Measurements from ENCODE around the gene COL18A1. TPM values are rescaled to one million over a fixed set of nuclear protein-coding genes. Genes with fewer than 3 reads are reported as not detected.
A peak's percentile ranks its signal among the peaks of the same experiment; 100 is the strongest.

COL18A1 gene
- total RNA-seq, 2 experiments from 2014 or later, result 8.0 to 8.8 TPM

GRCh38 chr21:45406801-45407628 lies 2.0 kb downstream of the COL18A1 start:
- Mint-ChIP-seq H3K27ac (no peak overlapping the region), H3K9me3 (ENCODE audit: low read depth) (peaks cover under 1% of the 10 kb centered on the region), H3K4me1 (peaks cover 13% of the 10 kb centered on the region), H3K27me3 (peaks cover 30% of the 10 kb centered on the region), H3K36me3 (ENCODE audit: low read depth) (no peaks in the 10 kb centered on the region), H3K4me3 (peak overlapping the region; percentile 52)
- no peak for ATAC-seq
- DNase-seq, result no peak
- CTCF ChIA-PET, result interaction anchor here (0.6 to 1.0 kb wide), 4 partner anchors 16 to 423 kb away, joined by 3 to 5 read pairs (median 3); no protein-coding TSS in a partner anchor
- intact Hi-C loops (cut with DNase I, micrococcal nuclease), result loop anchor here in 1 of 2 experiments (2.0 to 5.0 kb wide), 2 partner anchors 42 to 185 kb away; no protein-coding TSS in a partner anchor
- POLR2A ChIA-PET, result interaction anchor here (0.7 to 0.8 kb wide), 3 partner anchors 76 to 353 kb away, joined by 3 to 6 read pairs (median 4); no protein-coding TSS in a partner anchor

- H3K36me3 Mint-ChIP-seq (ENCODE audit: low read depth), result no peaks in the 10 kb centered on the region
- POLR2A ChIA-PET, result no interaction called here
- intact Hi-C loops (cut with DNase I, micrococcal nuclease), result loop anchor here in 1 of 2 experiments (2.0 to 5.0 kb wide), 2 partner anchors 43 to 185 kb away; no protein-coding TSS in a partner anchor
- ATAC-seq (no peak), DNase-seq (no peak)
- H3K4me1 Mint-ChIP-seq, result peaks cover 13% of the 10 kb centered on the region
- no peaks in the 10 kb centered on the region for H3K9me3 Mint-ChIP-seq (ENCODE audit: low read depth)
- H3K27me3 Mint-ChIP-seq, result peaks cover 29% of the 10 kb centered on the region
- CTCF ChIA-PET, result interaction anchor here (0.6 kb wide), 1 partner anchor 171 kb away, joined by 3 read pairs; no protein-coding TSS in a partner anchor
- H3K27ac Mint-ChIP-seq, result no peak overlapping the region
- H3K4me3 Mint-ChIP-seq, result no peak overlapping the region
These were observed 2.8 kb downstream of the COL18A1 start for GRCh38 chr21:45407629-45408247.

GRCh38 chr21:45408271-45408791 lies 3.4 kb downstream of the COL18A1 start:
- POLR2A ChIA-PET, result no interaction called here
- no peak overlapping the region for H3K27ac Mint-ChIP-seq
- no peaks in the 10 kb centered on the region for H3K9me3 Mint-ChIP-seq (ENCODE audit: low read depth)
- H3K27me3 Mint-ChIP-seq, result peaks cover 26% of the 10 kb centered on the region
- no peaks in the 10 kb centered on the region for H3K36me3 Mint-ChIP-seq (ENCODE audit: low read depth)
- intact Hi-C loops (cut with DNase I, micrococcal nuclease), result loop anchor here in 1 of 2 experiments (5.0 kb wide), 1 partner anchor 184 kb away; no protein-coding TSS in a partner anchor
- CTCF ChIA-PET, result no interaction called here
- no peak overlapping the region for H3K4me3 Mint-ChIP-seq
- DNase-seq (no peak), ATAC-seq (no peak)
- peaks cover 13% of the 10 kb centered on the region for H3K4me1 Mint-ChIP-seq

- Mint-ChIP-seq H3K36me3 (ENCODE audit: low read depth) (no peaks in the 10 kb centered on the region), H3K27ac (no peak overlapping the region), H3K4me3 (no peak overlapping the region), H3K9me3 (ENCODE audit: low read depth) (no peaks in the 10 kb centered on the region), H3K27me3 (peaks cover 21% of the 10 kb centered on the region), H3K4me1 (peaks cover 11% of the 10 kb centered on the region)
- CTCF ChIA-PET, result no interaction called here
- ATAC-seq (no peak), DNase-seq (no peak)
- POLR2A ChIA-PET, result no interaction called here
- intact Hi-C loops (cut with DNase I, micrococcal nuclease), result loop anchor here in 1 of 2 experiments (5.0 kb wide), 1 partner anchor 183 kb away; no protein-coding TSS in a partner anchor
These were observed 3.9 kb downstream of the COL18A1 start for GRCh38 chr21:45408801-45409261.

- ChIA-PET CTCF (no interaction called here), POLR2A (no interaction called here)
- no peak overlapping the region for H3K27ac Mint-ChIP-seq
- peaks cover 17% of the 10 kb centered on the region for H3K27me3 Mint-ChIP-seq
- H3K9me3 Mint-ChIP-seq (ENCODE audit: low read depth), result no peaks in the 10 kb centered on the region
- no peaks in the 10 kb centered on the region for H3K36me3 Mint-ChIP-seq (ENCODE audit: low read depth)
- DNase-seq (no peak), ATAC-seq (no peak)
- intact Hi-C loops (cut with DNase I, micrococcal nuclease), result loop anchor here in 1 of 2 experiments (5.0 kb wide), 1 partner anchor 183 kb away; no protein-coding TSS in a partner anchor
- H3K4me3 Mint-ChIP-seq, result no peak overlapping the region
- peaks cover 7% of the 10 kb centered on the region for H3K4me1 Mint-ChIP-seq
These were observed 4.6 kb downstream of the COL18A1 start for GRCh38 chr21:45409466-45410150.

GRCh38 chr21:45410151-45410864 lies 5.3 kb downstream of the COL18A1 start:
- no peak for ATAC-seq
- Mint-ChIP-seq H3K9me3 (ENCODE audit: low read depth) (no peaks in the 10 kb centered on the region), H3K27me3 (peaks cover 17% of the 10 kb centered on the region), H3K36me3 (ENCODE audit: low read depth) (no peaks in the 10 kb centered on the region), H3K4me3 (no peak overlapping the region), H3K4me1 (peaks cover 7% of the 10 kb centered on the region), H3K27ac (no peak overlapping the region)
- ChIA-PET CTCF (interaction anchor here (0.8 kb wide), 1 partner anchor 29 kb away, joined by 3 read pairs; no protein-coding TSS in a partner anchor), POLR2A (no interaction called here)
- intact Hi-C loops (cut with DNase I, micrococcal nuclease), result no loop called here
- no peak for DNase-seq

- no peaks in the 10 kb centered on the region for H3K36me3 Mint-ChIP-seq (ENCODE audit: low read depth)
These were observed 6.2 kb downstream of the COL18A1 start for GRCh38 chr21:45410865-45411809.

GRCh38 chr21:45411810-45412206 lies 6.8 kb downstream of the COL18A1 start:
- H3K27ac Mint-ChIP-seq, result no peak overlapping the region
- H3K4me1 Mint-ChIP-seq, result peaks cover under 1% of the 10 kb centered on the region
- H3K27me3 Mint-ChIP-seq, result peaks cover 10% of the 10 kb centered on the region
- no peak for ATAC-seq
- H3K36me3 Mint-ChIP-seq (ENCODE audit: low read depth), result no peaks in the 10 kb centered on the region
- CTCF ChIA-PET, result interaction anchor here (0.7 kb wide), 1 partner anchor 20 kb away, joined by 3 read pairs; no protein-coding TSS in a partner anchor
- no peak overlapping the region for H3K4me3 Mint-ChIP-seq
- no peak for DNase-seq
- intact Hi-C loops (cut with DNase I, micrococcal nuclease), result no loop called here
- POLR2A ChIA-PET, result no interaction called here
- H3K9me3 Mint-ChIP-seq (ENCODE audit: low read depth), result no peaks in the 10 kb centered on the region

More at GRCh38 chr21:45410865-45411809, 6.2 kb downstream of the COL18A1 start:
- intact Hi-C loops (cut with DNase I, micrococcal nuclease), result no loop called here
- ChIA-PET POLR2A (no interaction called here), CTCF (interaction anchor here (0.7 to 0.8 kb wide), 2 partner anchors 21 to 28 kb away, joined by 3 read pairs; no protein-coding TSS in a partner anchor)
- DNase-seq, result no peak
- H3K4me1 Mint-ChIP-seq, result peaks cover 7% of the 10 kb centered on the region
- H3K9me3 Mint-ChIP-seq (ENCODE audit: low read depth), result no peaks in the 10 kb centered on the region
- H3K4me3 Mint-ChIP-seq, result no peak overlapping the region
- peaks cover 16% of the 10 kb centered on the region for H3K27me3 Mint-ChIP-seq
- ATAC-seq, result no peak
- no peak overlapping the region for H3K27ac Mint-ChIP-seq

GRCh38 chr21:45412491-45412890 lies 7.5 kb downstream of the COL18A1 start:
- DNase-seq (no peak), ATAC-seq (no peak)
- Mint-ChIP-seq H3K4me1 (no peaks in the 10 kb centered on the region), H3K27ac (no peak overlapping the region), H3K9me3 (ENCODE audit: low read depth) (no peaks in the 10 kb centered on the region), H3K4me3 (no peak overlapping the region), H3K27me3 (peaks cover 5% of the 10 kb centered on the region), H3K36me3 (ENCODE audit: low read depth) (no peaks in the 10 kb centered on the region)
- intact Hi-C loops (cut with DNase I, micrococcal nuclease), result no loop called here
- ChIA-PET POLR2A (no interaction called here), CTCF (interaction anchor here (1.0 kb wide), 1 partner anchor 11 kb away, joined by 3 read pairs; no protein-coding TSS in a partner anchor)
